Dermis blood vessel endothelial cell (primary cell): ENCODE results near the gene TKTL1. TPM values are rescaled to one million over a fixed set of nuclear protein-coding genes. Genes with fewer than 3 reads are reported as not detected.

Experiments used
- DNase-seq: peaks from one replicate; pipeline ENCODE4 v3.0.0; 2010
- total RNA-seq: library from RNA; depleted of rRNA; stranded (reverse); fragments of >200 nt; gene quantifications from 2 replicates; pipeline ENCODE4 v1.2.3, GENCODE V29; 2014

Gene TKTL1
- total RNA-seq, 1 donor from 2014 or later, result not detected

- DNase-seq, result no peak
Measured at GRCh38 chrX:154363706-154364439, 68.3 kb downstream of the TKTL1 start.

GRCh38 chrX:154365052-154365600 lies 69.5 kb downstream of the TKTL1 start:
- no peak for DNase-seq

- no peak for DNase-seq
Measured at GRCh38 chrX:154365997-154366665, 70.5 kb downstream of the TKTL1 start.

- DNase-seq, result no peak
Measured at GRCh38 chrX:154366666-154367055, 71.1 kb downstream of the TKTL1 start.

- DNase-seq, result no peak
Measured at GRCh38 chrX:154367474-154368308, 72.1 kb downstream of the TKTL1 start.

- DNase-seq, result peak; percentile 82
Measured at GRCh38 chrX:154368630-154369448, 73.2 kb downstream of the TKTL1 start.

- DNase-seq, result peak; percentile 93
Measured at GRCh38 chrX:154369449-154370299, 74.1 kb downstream of the TKTL1 start.

GRCh38 chrX:154370300-154371016 lies 74.9 kb downstream of the TKTL1 start:
- peak; percentile 46 for DNase-seq

- peak; percentile 93 for DNase-seq
Measured at GRCh38 chrX:154371017-154371788, 75.6 kb downstream of the TKTL1 start.

GRCh38 chrX:154371789-154372300 lies 76.2 kb downstream of the TKTL1 start:
- peak; percentile 20 for DNase-seq

- DNase-seq, result no peak
Measured at GRCh38 chrX:154372612-154373022, 77.0 kb downstream of the TKTL1 start.

GRCh38 chrX:154373340-154374306 lies 78.0 kb downstream of the TKTL1 start:
- DNase-seq, result peak; percentile 76

GRCh38 chrX:154374313-154375155 lies 78.9 kb downstream of the TKTL1 start, which contains the start of gene FLNA:
FLNA (minus strand) TSS chrX:154374634; CDS start chrX:154371245, 3,389 bp downstream.
- DNase-seq, result peak; percentile 38

- no peak for DNase-seq
Measured at GRCh38 chrX:154375156-154375504, 79.5 kb downstream of the TKTL1 start.

- no peak for DNase-seq
Measured at GRCh38 chrX:154376774-154377173, 81.2 kb downstream of the TKTL1 start.

- peak; percentile 57 for DNase-seq
Measured at GRCh38 chrX:154378059-154378798, 82.6 kb downstream of the TKTL1 start.
